Skin epidermis (tissue), 12 donors: ENCODE data around the gene CHGA.

ENCODE experiments used
- H3K27ac ChIP-seq, 21 experiments: fragments of 200-600 bp; sonication (generic) in 11 of 21; one replicate each; pipeline ENCODE4 v1.5.0; 2020; ENCODE audit warnings: mild to moderate bottlenecking in 3 of 21, inconsistent platforms in 2 of 21, moderate library complexity in 2 of 21
- H3K4me3 ChIP-seq, 7 experiments: fragments of 200-600 bp; sonication (generic) in 2 of 7; one replicate each; pipeline ENCODE4 v1.5.0; 2020; ENCODE audit warnings: inconsistent platforms in 2 of 7, mild to moderate bottlenecking in 2 of 7, moderate library complexity in 1 of 7

CHGA gene

GRCh38 chr14:92902726-92903125 lies 20.2 kb upstream of the CHGA start:
- no peak overlapping the region for H3K27ac ChIP-seq
- no peak overlapping the region for H3K4me3 ChIP-seq

GRCh38 chr14:92903359-92903758 lies 19.6 kb upstream of the CHGA start:
- H3K4me3 ChIP-seq, result no peak overlapping the region
- no peak overlapping the region for H3K27ac ChIP-seq

GRCh38 chr14:92905667-92906066 lies 17.3 kb upstream of the CHGA start:
- Histone ChIP-seq H3K27ac (no peak overlapping the region), H3K4me3 (no peak overlapping the region)

- Histone ChIP-seq H3K4me3 (no peak overlapping the region), H3K27ac (no peak overlapping the region)
Measured at GRCh38 chr14:92906420-92906819, 16.5 kb upstream of the CHGA start.

GRCh38 chr14:92906823-92907222 lies 16.1 kb upstream of the CHGA start:
- Histone ChIP-seq H3K27ac (no peak overlapping the region), H3K4me3 (no peak overlapping the region)

GRCh38 chr14:92907316-92907911 lies 15.5 kb upstream of the CHGA start:
- Histone ChIP-seq H3K4me3 (no peak overlapping the region), H3K27ac (no peak overlapping the region)

GRCh38 chr14:92914087-92914656 lies 8.8 kb upstream of the CHGA start:
- no peak overlapping the region for H3K27ac ChIP-seq
- no peak overlapping the region for H3K4me3 ChIP-seq

GRCh38 chr14:92916201-92916600 lies 6.7 kb upstream of the CHGA start:
- no peak overlapping the region for H3K27ac ChIP-seq
- no peak overlapping the region for H3K4me3 ChIP-seq

- Histone ChIP-seq H3K27ac (peak overlapping the region in 1 of 21 experiments; percentile 66), H3K4me3 (no peak overlapping the region)
Measured at GRCh38 chr14:92917041-92917940, 5.7 kb upstream of the CHGA start.

- H3K27ac ChIP-seq, result peak overlapping the region in 1 of 21 experiments; percentile 66
Measured at GRCh38 chr14:92917956-92918355, 5.0 kb upstream of the CHGA start.

GRCh38 chr14:92920001-92920400 lies 2.9 kb upstream of the CHGA start:
- H3K27ac ChIP-seq, result no peak overlapping the region
- no peak overlapping the region for H3K4me3 ChIP-seq

More at GRCh38 chr14:92917956-92918355, 5.0 kb upstream of the CHGA start:
- H3K4me3 ChIP-seq, result no peak overlapping the region

- H3K4me3 ChIP-seq, result no peak overlapping the region
Measured at GRCh38 chr14:92922155-92922735, 705 bp upstream of the CHGA start.

GRCh38 chr14:92923744-92924103 lies 774 bp downstream of the CHGA start:
- Histone ChIP-seq H3K27ac (no peak overlapping the region), H3K4me3 (peak overlapping the region in 2 of 7 experiments; percentile 30 to 39)

More at GRCh38 chr14:92922155-92922735, 705 bp upstream of the CHGA start:
- H3K27ac ChIP-seq, result no peak overlapping the region

GRCh38 chr14:92924247-92924646 lies 1.3 kb downstream of the CHGA start:
- peak overlapping the region in 1 of 21 experiments; percentile 38 for H3K27ac ChIP-seq
- peak overlapping the region in 1 of 7 experiments; percentile 39 for H3K4me3 ChIP-seq

- H3K27ac ChIP-seq, result peak overlapping the region in 1 of 21 experiments; percentile 21
- H3K4me3 ChIP-seq, result no peak overlapping the region
Measured at GRCh38 chr14:92925446-92925845, 2.5 kb downstream of the CHGA start.

GRCh38 chr14:92926180-92926845 lies 3.4 kb downstream of the CHGA start:
- H3K4me3 ChIP-seq, result no peak overlapping the region
- peak overlapping the region in 1 of 21 experiments; percentile 59 for H3K27ac ChIP-seq

- peak overlapping the region in 1 of 21 experiments; percentile 59 for H3K27ac ChIP-seq
- H3K4me3 ChIP-seq, result no peak overlapping the region
Measured at GRCh38 chr14:92926931-92927330, 4.0 kb downstream of the CHGA start.

GRCh38 chr14:92927349-92928257 lies 4.7 kb downstream of the CHGA start:
- Histone ChIP-seq H3K27ac (peak overlapping the region in 1 of 21 experiments; percentile 59), H3K4me3 (no peak overlapping the region)

- no peak overlapping the region for H3K4me3 ChIP-seq
- peak overlapping the region in 1 of 21 experiments; percentile 59 for H3K27ac ChIP-seq
Measured at GRCh38 chr14:92928258-92928629, 5.3 kb downstream of the CHGA start.
